G401.6 (cell line): ENCODE data around the gene SH3PXD2B.

Source experiments
- FAIRE-seq: peaks from 2 replicates; lab custom pipeline; 2012; peaks lifted over from hg19 to GRCh38; lab: Jason Lieb, UNC

Gene SH3PXD2B

GRCh38 chr5:172436879-172437369, 17.4 kb downstream of the SH3PXD2B start:
- no peak for FAIRE-seq

DNA sequence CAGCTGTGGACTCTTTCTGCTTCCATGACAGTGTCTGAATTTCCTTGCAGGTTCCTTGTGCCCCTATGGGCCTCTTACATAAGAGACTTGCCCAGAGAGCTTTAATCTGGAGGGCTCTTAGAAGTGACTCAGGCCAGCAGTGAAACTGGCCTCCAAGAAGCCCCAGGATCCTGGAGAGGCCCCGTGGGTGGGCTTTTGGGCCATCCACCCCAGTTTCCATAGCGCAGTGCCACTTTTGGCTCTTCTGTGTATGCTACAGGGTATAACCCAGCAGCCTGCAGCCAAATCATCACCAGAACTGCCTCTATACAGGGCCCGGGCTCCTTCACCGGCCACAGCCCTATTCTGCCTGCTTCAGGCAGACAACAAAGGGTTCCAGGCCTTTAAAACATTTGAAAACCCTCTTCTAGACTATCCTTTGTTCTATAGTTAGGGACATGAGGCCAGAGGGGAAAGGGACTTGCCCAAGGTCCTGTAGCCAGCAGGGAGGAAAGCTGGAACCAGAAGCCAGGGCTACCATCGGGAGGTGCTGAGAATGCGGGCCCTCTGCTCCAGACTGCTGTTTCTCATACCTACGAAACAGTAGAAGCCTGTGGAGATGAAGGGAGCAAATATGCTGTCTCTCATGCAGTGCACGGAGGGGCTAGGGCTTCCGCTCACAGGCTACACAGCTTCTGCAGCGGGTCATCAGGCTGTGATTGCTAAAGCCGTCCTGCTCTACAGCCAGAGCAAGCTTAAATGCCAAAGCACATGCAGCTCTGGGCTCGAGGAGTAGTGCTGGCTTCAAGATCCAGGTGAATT, 18.0 kb downstream of the SH3PXD2B start:
- FAIRE-seq = no peak

DNA sequence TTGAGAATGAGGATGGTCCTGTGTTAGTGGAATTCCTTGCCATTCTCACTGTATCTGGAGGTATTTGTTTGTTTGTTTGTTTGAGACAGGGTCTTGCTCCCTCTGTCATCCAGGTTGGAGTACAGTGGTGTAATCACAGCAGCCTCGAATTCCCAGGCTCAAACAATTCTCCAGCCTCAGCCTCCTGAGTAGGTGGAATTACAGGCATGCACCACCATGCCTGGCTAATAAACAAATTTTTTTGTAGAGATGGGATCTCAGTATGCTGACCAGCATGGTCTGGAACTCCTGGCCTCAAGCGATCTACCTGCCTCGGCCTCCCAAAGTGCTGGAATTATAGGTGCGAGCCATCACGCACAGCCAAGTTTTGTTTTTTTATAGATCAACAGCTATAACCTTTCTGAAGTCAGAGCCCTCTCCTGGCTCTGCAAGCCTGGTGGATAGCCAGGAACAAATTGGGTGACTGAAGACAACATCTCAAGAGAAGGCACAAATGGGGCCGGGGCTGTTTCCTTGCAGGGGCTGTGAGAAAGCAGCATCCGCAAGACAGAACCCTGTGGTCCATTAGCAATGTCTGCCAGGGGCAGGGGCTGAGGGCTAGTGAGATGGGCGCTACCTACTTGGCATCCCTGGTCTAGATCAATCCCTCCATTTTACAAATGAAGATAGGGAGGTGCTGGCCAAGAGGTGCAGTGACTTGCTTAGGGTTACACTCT, 18.8 kb downstream of the SH3PXD2B start:
- FAIRE-seq = no peak

DNA sequence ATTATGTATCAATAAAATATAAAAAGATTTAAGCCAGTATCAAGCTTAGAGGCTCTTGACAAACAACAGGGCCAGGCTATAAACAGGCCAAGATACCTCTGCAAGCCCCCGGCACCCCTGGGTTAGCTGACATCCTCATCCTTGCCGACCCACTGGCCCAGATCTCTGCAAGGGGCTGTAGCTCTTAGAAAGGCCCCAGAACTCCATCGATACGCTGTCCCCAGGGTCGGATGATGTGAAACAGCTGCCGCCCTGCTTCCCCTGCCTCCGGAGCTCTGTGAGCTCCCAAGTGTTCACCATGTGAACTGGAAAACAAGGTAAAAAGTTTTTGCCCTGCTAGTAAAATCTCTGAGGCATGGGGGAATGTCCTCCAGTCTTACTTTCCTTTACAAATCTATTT, 20.1 kb downstream of the SH3PXD2B start:
- FAIRE-seq = no peak

DNA sequence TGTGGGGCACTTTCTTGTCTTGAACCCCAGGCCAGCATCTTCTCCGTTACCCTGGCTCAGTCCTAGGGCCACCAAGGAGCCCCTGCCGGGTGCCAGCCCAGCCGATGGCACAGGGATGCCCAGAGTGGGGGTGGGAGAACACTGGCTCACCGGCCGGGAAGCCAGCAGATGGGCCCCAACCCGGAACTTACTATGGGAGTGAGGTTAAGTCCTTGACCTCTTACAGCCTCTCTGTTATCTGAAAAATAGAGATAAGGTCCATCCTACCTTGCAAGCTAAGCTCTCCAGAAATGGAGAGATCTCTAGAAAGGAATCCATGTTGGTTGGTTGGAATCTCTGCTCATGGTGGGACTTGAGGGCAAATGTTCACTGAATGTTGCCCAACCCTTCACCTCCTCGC, 20.8 kb downstream of the SH3PXD2B start:
- no peak for FAIRE-seq

DNA sequence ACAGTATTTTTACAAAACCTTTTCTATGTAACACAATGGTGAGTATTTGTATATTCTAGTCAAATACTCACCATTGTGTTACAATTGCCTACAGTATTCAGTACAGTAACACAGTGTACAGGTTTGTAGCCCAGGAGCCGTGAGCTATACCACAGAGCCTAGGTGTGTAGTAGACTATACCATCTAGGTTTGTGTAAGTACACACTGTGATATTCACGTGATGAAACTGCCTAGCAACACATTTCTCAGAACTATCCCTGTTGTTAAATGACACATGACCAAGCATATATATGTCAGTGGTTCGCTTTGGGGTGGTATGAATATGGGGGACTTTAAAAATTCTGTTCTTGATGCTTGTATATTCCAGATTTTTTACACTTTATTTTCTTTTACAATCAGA, 21.3 kb downstream of the SH3PXD2B start:
- no peak for FAIRE-seq

DNA sequence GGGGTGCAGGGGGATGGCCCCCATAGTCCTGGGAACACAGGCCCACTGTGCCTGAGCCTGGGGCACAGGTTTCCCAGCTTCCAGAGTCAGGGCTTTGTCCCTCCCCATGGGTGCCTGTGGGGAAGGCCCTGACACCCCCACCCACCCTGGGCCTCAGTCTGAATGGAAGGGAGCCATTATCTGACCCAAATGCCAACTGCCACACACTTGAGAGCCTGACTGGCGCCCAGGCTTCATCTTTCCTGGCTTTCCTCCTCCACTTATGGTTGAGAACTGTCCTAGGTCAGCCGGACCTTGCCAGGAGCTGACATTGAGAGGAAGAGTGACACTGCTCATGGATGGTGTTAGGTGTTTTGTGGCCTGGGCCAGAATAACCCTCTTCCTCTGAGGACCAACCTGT, 24.0 kb downstream of the SH3PXD2B start:
- no peak for FAIRE-seq

DNA sequence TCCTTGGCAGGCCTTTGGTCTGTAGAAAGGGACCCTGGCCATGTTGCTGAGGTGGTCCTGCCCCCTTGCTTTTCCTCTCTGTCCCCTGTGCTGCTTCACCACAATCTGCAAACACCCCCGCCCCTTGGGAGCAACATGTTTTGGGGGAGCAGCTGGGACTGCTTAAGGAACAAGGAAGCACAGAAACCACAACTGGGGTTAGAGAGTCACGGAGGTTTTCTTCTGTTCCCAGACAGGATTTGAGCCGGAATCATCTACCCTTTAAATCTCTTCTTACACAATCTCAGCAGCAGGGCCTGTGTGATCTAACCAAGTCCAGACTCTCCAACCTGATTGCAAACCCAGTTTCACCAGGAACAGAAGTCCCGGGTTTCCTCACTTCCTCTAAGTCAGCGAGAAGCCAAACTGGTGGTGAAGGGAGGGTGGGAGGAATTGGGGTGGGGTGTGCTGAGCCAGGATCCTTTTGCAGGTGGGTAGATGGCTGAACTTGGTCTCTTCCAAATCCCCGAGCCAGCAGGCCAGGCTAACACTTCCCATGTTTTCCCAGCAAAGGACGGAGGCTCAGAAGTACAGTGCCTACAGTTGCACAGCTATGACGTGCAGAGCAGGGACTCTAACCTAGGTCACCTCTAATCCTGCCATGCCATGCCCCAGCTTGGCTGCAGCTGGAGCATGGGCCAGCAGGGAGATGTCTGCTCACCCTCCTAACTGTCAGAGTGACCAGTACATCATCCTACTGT, 25.0 kb downstream of the SH3PXD2B start:
- no peak for FAIRE-seq

- no peak for FAIRE-seq
Measured at GRCh38 chr5:172428224-172429166, 25.8 kb downstream of the SH3PXD2B start.

DNA sequence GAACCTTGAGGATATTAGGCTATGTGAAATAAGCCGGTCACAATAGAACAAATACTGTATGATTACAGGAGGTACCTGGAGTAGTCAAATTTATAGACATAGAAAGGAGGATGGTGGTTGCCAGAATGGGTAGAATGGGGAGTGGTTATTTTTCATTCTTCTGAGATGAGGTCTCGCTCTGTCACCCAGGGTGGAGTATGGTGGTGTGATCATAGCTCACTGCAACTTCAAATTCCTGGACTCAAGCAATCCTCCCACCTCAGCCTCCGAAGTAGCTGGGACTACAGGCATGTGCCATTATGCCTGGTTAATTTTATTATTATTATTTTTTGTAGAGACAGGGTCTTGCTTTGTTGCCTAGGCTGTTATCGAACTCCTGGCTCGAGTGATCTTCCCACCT, 27.1 kb downstream of the SH3PXD2B start:
- FAIRE-seq = no peak

- FAIRE-seq = no peak
Measured at GRCh38 chr5:172426086-172426485, 28.2 kb downstream of the SH3PXD2B start.

DNA sequence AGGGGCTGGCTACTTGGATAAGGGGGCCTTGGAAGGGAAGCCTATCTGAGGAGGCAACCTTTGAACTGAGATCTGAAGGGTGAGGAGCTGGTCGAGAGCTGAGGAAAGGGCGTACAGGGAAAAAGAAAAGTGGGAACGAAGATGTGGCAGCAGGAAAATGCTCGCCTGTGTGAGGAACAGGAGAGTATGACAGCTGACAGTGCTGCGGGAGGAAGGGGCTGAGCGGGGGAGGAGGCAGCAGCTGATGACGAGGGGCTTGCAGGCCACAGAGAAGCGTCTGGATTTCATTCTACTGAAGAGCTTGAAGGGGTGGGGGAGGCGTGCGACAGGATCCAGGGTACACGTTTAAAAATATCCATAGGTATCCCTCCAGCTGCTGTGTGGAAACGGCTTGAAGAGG, 28.9 kb downstream of the SH3PXD2B start:
- no peak for FAIRE-seq

DNA sequence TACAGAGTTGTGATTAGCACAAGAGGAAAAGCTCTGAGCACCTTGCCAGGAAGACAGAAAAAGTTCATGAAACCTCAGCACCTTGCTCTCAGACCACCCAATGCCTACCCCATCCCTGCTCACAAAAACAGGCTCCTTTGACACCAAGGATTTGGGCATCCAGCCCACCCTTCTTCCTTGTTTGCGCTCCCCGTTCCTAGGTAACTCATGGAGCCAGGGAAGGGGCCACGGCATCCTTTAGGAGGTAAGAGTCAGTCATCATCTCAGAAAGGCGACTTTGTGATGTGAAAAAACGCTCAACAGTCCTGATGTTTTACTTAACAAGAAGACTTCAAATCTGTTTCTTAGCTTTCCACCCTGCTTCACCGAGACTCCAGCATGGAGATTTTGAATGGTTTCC, 29.5 kb downstream of the SH3PXD2B start:
- FAIRE-seq = no peak

DNA sequence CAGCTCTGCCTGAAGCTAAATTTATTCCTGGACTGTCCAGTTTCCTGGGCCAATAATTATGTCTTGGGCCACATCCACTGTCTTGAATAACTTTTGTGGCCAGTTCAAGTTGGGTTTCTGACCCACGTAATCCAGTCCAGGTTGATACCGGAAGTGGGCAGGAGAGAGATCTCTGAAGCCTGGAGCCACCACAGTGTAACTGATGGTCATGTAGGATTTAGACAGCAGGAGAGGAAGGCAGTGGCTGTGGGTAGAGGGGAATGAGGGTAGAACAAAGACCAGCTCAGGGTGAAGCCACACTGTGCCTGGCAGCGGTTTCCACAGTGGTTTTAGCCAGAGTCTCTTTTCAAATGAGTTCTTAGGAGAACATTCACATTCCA, 30.2 kb downstream of the SH3PXD2B start:
- no peak for FAIRE-seq

DNA sequence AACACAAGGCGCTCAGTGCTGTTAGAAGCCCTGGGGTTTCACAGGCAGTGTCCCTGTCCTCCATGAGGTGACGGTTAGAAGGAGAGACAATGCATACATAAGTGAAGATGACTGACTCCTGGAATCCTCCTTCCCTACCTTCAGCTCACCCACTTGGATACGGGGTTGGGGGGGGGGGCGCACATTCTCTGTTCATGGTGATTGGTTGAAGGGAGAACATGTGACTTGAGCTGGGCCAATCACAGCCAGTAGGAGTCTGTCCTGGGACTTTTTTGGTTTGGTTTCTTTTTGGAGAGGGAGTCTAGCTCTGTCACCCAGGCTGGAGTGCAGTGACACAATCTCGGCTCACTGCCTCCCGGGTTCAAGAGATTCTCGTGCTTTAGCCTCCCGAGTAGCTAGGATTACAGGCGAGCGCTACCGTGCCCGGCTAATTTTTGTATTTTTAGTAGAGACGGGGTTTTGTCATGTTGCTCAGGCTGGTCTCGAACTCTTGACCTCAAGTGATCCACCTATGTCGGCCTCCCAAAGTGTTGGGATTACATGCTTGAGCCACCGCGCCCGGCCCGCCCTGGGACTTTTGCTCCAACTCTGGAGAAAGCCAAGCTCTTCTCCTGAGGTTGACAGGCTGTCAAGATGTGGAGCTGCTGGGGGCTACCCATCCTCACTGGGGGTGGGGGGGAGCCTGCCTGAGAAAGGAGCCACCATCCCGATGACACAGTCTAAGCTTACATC, 30.8 kb downstream of the SH3PXD2B start:
- FAIRE-seq = no peak

- no peak for FAIRE-seq
Measured at GRCh38 chr5:172422255-172422654, 32.1 kb downstream of the SH3PXD2B start.

DNA sequence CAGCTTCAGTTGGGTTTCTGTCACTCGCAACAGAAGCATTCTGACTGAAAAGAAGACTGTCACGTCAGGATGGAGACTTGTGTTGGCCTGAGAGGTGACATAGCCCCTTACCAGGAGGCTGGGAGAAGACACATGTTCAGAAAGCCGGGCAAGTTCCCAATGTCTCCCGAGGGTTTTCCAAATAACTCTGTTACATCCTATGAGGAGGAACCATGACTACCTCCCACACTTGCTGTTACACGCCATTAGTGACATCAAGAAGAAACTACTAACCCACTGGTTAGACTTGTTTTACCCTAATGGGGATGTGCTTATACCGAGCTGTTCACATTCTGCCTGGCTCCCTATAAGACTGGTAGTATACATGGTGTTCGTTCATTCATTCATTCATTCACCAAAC, 33.3 kb downstream of the SH3PXD2B start:
- no peak for FAIRE-seq

GRCh38 chr5:172420235-172420939, 33.9 kb downstream of the SH3PXD2B start:
- no peak for FAIRE-seq

GRCh38 chr5:172418862-172419814, 35.2 kb downstream of the SH3PXD2B start:
- no peak for FAIRE-seq
